Activated T-cell treated with anti-CD3 and anti-CD28 coated beads, Interleukin-2, amount 50 U/mL, for 24 hours (primary cell): ENCODE data around the gene GIMAP8.
"Not testable (repeated sequence)": the region's sequence is repeated elsewhere in the genome, so short reads cannot be mapped to it uniquely, and the experiment has no call there.

Experiments
- DNase-seq: peaks from one replicate; pipeline ENCODE4 v3.0.0-alpha.2; 2020
- H3K27ac Mint-ChIP-seq: 2 replicates; pipeline ENCODE4 v1.8.0; 2020; ENCODE audit warnings: mild to moderate bottlenecking, mixed read lengths
- H3K27me3 Mint-ChIP-seq: 2 replicates; pipeline ENCODE4 v1.8.0; 2020; ENCODE audit warnings: mixed read lengths
- H3K36me3 Mint-ChIP-seq: 2 replicates; pipeline ENCODE4 v1.8.0; 2020; ENCODE audit warnings: low read depth, mixed read lengths
- H3K4me1 Mint-ChIP-seq: 2 replicates; pipeline ENCODE4 v1.8.0; 2020; ENCODE audit warnings: low read depth, mixed read lengths
- H3K4me3 Mint-ChIP-seq: 2 replicates; pipeline ENCODE4 v1.8.0; 2020; ENCODE audit warnings: mild to moderate bottlenecking, moderate library complexity, mixed read lengths
- H3K9me3 Mint-ChIP-seq: 2 replicates; pipeline ENCODE4 v1.8.0; 2020; ENCODE audit warnings: mixed read lengths

Gene GIMAP8

GRCh38 chr7:150442811-150443210 lies 7.6 kb upstream of the GIMAP8 start:
- Mint-ChIP-seq H3K27me3 (no peaks in the 10 kb centered on the region), H3K9me3 (peaks cover 9% of the 10 kb centered on the region), H3K4me1 (peaks cover 38% of the 10 kb centered on the region), H3K4me3 (no peak overlapping the region), H3K27ac (no peak overlapping the region), H3K36me3 (no peaks in the 10 kb centered on the region)
- DNase-seq, result no peak

DNA sequence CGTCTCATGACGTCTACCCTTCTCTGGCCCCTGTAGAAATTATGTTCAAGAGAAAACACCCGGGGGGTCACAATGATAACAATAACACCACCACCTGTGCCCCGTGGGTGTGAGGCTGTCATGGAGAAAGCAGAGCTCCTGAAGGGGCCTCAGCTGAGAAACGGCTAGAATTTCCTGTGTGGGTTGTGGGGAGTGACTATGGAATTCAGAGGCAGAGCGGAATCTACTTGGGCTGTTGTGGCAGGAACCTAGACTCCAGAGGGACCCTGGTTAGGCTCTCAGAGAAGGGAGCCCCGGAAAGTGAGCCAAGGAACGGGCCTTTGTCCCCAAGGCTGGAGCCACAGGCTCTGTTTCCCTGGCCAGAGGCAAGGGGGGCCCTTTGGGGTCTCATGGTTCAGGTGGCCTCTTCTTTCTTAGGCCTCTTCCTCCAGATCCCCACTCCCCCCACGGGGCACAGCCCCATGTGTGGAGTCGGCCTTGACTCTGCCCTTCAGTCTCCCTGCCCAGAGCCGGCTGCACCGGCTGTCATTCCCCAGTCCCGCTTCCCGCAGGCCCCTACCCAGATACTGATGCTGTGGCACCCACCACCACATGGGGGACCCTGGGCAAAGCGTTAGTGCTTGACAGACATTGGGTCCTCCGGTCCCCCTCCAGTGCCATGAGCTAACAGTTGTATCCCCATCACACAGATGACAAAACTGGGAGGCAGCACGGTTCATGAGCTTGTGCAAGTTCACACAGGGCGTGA lies 6.5 kb upstream of the GIMAP8 start:
- Mint-ChIP-seq H3K4me1 (peaks cover 48% of the 10 kb centered on the region), H3K27me3 (no peaks in the 10 kb centered on the region), H3K36me3 (no peaks in the 10 kb centered on the region), H3K27ac (no peak overlapping the region), H3K4me3 (no peak overlapping the region), H3K9me3 (peaks cover 9% of the 10 kb centered on the region)
- DNase-seq, result no peak

- H3K27me3 Mint-ChIP-seq, result no peaks in the 10 kb centered on the region
- H3K9me3 Mint-ChIP-seq, result peaks cover 9% of the 10 kb centered on the region
- H3K27ac Mint-ChIP-seq, result no peak overlapping the region
- DNase-seq, result no peak
- no peak overlapping the region for H3K4me3 Mint-ChIP-seq
- H3K36me3 Mint-ChIP-seq, result no peaks in the 10 kb centered on the region
- H3K4me1 Mint-ChIP-seq, result peaks cover 48% of the 10 kb centered on the region
Measured at GRCh38 chr7:150444674-150445365, 5.6 kb upstream of the GIMAP8 start.

GRCh38 chr7:150446288-150446938 lies 4.0 kb upstream of the GIMAP8 start:
- peak overlapping the region; percentile 73 for H3K27ac Mint-ChIP-seq
- no peaks in the 10 kb centered on the region for H3K27me3 Mint-ChIP-seq
- H3K36me3 Mint-ChIP-seq, result peaks cover 6% of the 10 kb centered on the region
- H3K4me3 Mint-ChIP-seq, result no peak overlapping the region
- no peak for DNase-seq
- H3K4me1 Mint-ChIP-seq, result peaks cover 51% of the 10 kb centered on the region
- peaks cover 7% of the 10 kb centered on the region for H3K9me3 Mint-ChIP-seq

DNA sequence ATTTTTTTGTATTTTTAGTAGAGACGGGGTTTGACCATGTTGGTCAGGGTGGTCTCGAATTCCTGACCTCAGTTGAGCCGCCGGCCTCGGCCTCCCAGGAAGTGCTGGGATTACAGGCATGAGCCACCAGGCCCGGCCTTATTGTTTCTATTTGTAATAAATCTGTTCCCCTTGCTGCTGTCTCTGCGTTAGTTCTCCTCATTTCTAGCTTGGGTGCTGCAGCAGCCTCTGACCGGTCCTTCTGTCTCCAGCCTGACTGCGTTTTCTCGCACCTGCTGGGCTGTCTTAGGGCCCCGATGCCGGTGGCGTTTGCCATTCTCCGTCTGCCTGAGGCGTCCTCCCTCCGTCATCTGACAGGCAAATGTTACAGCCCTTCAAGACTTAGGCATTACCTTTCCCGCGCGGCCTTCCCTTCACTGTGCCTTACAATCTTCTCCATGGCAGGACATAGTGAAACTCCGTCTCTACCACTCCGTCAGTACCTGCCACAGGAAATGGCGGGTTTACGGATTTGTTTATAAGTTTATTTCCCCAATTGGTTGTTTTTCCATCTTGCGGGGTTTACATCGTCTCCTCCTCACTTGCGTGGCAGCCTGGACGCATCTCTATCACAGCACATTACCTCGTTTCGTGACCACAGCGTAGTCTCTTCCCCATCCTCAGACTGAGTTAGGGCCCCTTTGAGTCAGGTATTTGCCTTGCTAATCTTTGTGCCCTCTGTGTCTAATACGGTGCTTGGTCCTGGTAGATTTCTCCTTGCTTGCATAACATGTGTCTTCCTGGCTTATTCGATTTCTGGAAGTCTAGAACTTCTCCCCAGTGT lies 2.3 kb upstream of the GIMAP8 start:
- H3K4me1 Mint-ChIP-seq, result peaks cover 57% of the 10 kb centered on the region
- peak overlapping the region; percentile 89 for H3K4me3 Mint-ChIP-seq
- H3K9me3 Mint-ChIP-seq, result no peaks in the 10 kb centered on the region
- peaks cover 18% of the 10 kb centered on the region for H3K36me3 Mint-ChIP-seq
- no peak for DNase-seq
- H3K27me3 Mint-ChIP-seq, result no peaks in the 10 kb centered on the region
- peak overlapping the region; percentile 97 for H3K27ac Mint-ChIP-seq

- H3K9me3 Mint-ChIP-seq, result no peaks in the 10 kb centered on the region
- peak overlapping the region; percentile 89 for H3K4me3 Mint-ChIP-seq
- peaks cover 61% of the 10 kb centered on the region for H3K4me1 Mint-ChIP-seq
- H3K27ac Mint-ChIP-seq, result peak overlapping the region; percentile 97
- DNase-seq, result peak; percentile 89
- H3K27me3 Mint-ChIP-seq, result no peaks in the 10 kb centered on the region
- peaks cover 23% of the 10 kb centered on the region for H3K36me3 Mint-ChIP-seq
Measured at GRCh38 chr7:150448789-150449147, 1.7 kb upstream of the GIMAP8 start.

GRCh38 chr7:150449206-150449952 lies 1.1 kb upstream of the GIMAP8 start:
- Mint-ChIP-seq H3K9me3 (no peaks in the 10 kb centered on the region), H3K27ac (peak overlapping the region; percentile 97), H3K27me3 (no peaks in the 10 kb centered on the region), H3K4me3 (peak overlapping the region; percentile 89), H3K4me1 (peaks cover 67% of the 10 kb centered on the region), H3K36me3 (peaks cover 29% of the 10 kb centered on the region)
- DNase-seq, result peak; percentile 56

DNA sequence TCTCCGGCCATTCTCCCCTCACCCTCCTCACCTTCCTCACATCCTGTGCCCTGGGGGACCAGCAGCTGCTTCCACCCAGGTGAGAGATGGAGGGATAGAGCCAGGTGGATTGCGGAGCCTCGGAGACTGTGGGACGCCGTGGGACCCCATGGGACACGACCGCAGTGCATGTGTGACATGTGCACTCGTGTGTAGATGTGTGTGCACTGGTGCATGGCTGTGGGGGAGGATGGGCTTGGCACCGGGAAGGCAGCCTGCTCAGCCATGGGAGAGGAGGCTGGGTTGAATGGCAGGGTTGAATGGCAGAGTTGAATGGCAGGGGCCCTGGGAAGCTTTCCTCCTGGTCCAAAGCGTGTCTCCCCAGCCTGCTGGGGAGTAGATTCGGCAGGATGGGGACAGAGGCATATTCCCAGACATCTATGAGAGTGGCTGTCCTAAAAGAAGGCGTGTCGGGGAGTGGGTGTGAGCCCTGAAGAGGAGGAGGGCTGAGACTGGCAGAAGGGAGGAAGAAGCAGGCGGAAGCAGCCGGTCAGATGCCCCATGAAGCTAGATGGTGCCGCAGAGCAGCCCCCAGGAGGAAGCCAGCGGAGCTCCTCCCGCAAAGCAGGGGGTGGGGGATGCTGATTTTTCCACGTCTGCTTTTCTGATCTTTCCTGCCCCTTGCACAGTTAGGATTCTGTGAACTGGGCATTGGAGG lies 815 bp downstream of the GIMAP8 start:
- Mint-ChIP-seq H3K9me3 (peaks cover 5% of the 10 kb centered on the region), H3K4me1 (peaks cover 75% of the 10 kb centered on the region), H3K27me3 (no peaks in the 10 kb centered on the region), H3K27ac (peak overlapping the region; percentile 97), H3K36me3 (peaks cover 47% of the 10 kb centered on the region), H3K4me3 (peak overlapping the region; percentile 89)
- DNase-seq, result peak; percentile 83

GRCh38 chr7:150451833-150452461 lies 1.5 kb downstream of the GIMAP8 start:
- peak; percentile 68 for DNase-seq
- Mint-ChIP-seq H3K9me3 (peaks cover 9% of the 10 kb centered on the region), H3K4me3 (peak overlapping the region; percentile 89), H3K36me3 (peaks cover 54% of the 10 kb centered on the region), H3K27ac (peak overlapping the region; percentile 97), H3K4me1 (peaks cover 72% of the 10 kb centered on the region), H3K27me3 (no peaks in the 10 kb centered on the region)

GRCh38 chr7:150453181-150453580 lies 2.8 kb downstream of the GIMAP8 start:
- peak overlapping the region; percentile 89 for H3K4me3 Mint-ChIP-seq

GRCh38 chr7:150453892-150454291 lies 3.5 kb downstream of the GIMAP8 start:
- Mint-ChIP-seq H3K4me1 (peaks cover 68% of the 10 kb centered on the region), H3K27ac (peak overlapping the region; percentile 92), H3K27me3 (no peaks in the 10 kb centered on the region), H3K9me3 (peaks cover 15% of the 10 kb centered on the region), H3K4me3 (peak overlapping the region; percentile 89), H3K36me3 (peaks cover 70% of the 10 kb centered on the region)
- DNase-seq, result no peak

More at GRCh38 chr7:150453181-150453580, 2.8 kb downstream of the GIMAP8 start:
- H3K9me3 Mint-ChIP-seq, result peaks cover 12% of the 10 kb centered on the region
- peak overlapping the region; percentile 92 for H3K27ac Mint-ChIP-seq
- H3K27me3 Mint-ChIP-seq, result no peaks in the 10 kb centered on the region
- peaks cover 65% of the 10 kb centered on the region for H3K36me3 Mint-ChIP-seq
- DNase-seq, result peak; percentile 66
- H3K4me1 Mint-ChIP-seq, result peaks cover 72% of the 10 kb centered on the region

GRCh38 chr7:150457064-150457463 lies 6.6 kb downstream of the GIMAP8 start:
- H3K27ac Mint-ChIP-seq, H3K27me3 Mint-ChIP-seq, H3K4me3 Mint-ChIP-seq, DNase-seq: not testable (repeated sequence)
- H3K36me3 Mint-ChIP-seq, result peaks cover 89% of the 10 kb centered on the region
- H3K9me3 Mint-ChIP-seq, result peaks cover 33% of the 10 kb centered on the region
- peaks cover 53% of the 10 kb centered on the region for H3K4me1 Mint-ChIP-seq

GRCh38 chr7:150458235-150458634 lies 7.8 kb downstream of the GIMAP8 start:
- H3K27ac Mint-ChIP-seq, result peak overlapping the region; percentile 57
- peaks cover 52% of the 10 kb centered on the region for H3K4me1 Mint-ChIP-seq
- H3K27me3 Mint-ChIP-seq, result no peaks in the 10 kb centered on the region
- H3K4me3 Mint-ChIP-seq, result no peak overlapping the region
- DNase-seq, result no peak
- H3K36me3 Mint-ChIP-seq, result peaks cover 94% of the 10 kb centered on the region
- H3K9me3 Mint-ChIP-seq, result peaks cover 41% of the 10 kb centered on the region
